ENCODE results near the gene ABRAXAS1. TPM values are rescaled to one million over a fixed set of nuclear protein-coding genes. Genes with fewer than 3 reads are reported as not detected.

The ABRAXAS1 gene
- total RNA-seq, 2 experiments from 2014 or later, result 19.4 to 20.6 TPM

DNA sequence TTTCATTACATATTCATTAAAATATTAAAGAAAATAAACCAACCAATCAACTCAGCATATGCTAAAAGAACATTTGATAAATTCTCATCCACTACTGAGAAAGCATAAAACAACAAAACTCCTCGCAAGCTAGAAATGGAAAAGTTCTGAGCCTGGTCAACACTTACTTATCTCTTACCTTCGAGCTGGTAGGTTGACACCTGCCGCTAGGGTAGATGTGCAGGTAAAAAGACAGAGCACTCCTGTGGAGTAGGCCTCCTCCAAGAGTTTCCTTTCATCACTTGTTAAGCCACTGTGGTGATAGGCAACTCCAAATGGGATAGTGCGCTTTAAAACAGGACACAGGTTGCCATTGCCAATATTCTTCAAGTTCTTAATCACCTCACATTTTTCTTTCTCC, 48.2 kb downstream of the ABRAXAS1 start:
- ChIA-PET CTCF (interaction anchor here (1.2 kb wide), 1 partner anchor 47 kb away, joined by 3 read pairs; no protein-coding TSS in a partner anchor), POLR2A (no interaction called here)
- Mint-ChIP-seq H3K27ac (no peak overlapping the region), H3K9me3 (no peaks in the 10 kb centered on the region), H3K36me3 (ENCODE audit: low read depth) (peaks cover 22% of the 10 kb centered on the region), H3K4me3 (no peak overlapping the region), H3K4me1 (ENCODE audit: low read depth) (peaks cover 3% of the 10 kb centered on the region), H3K27me3 (no peaks in the 10 kb centered on the region)
- DNase-seq (no peak), ATAC-seq (no peak)
- no peak for TF ChIP-seq CTCF (IDR thresholded peaks at IDR 0.05)
- intact Hi-C loops (cut with micrococcal nuclease), result no loop called here

DNA sequence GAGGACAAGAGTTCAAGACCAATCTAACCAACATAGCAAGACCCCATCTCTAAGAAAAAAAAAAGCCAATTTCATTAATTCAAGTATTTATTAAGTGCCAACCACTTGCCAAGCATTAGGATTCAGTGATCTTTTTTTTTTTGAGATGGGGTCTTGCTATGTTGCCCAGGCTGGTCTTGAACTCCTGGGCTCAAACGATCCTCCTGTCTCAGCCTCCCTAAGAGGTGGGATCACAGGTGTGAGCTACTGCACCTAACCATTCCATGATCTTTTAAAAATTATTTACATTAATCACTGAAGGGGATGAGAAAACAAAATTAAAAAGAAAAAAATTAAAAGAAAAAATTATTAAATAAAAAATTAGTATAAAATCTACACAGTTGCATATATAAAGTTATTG, 53.7 kb downstream of the ABRAXAS1 start:
- H3K4me3 Mint-ChIP-seq, result no peak overlapping the region
- CTCF ChIA-PET, result no interaction called here
- no peak overlapping the region for H3K27ac Mint-ChIP-seq
- peaks cover 3% of the 10 kb centered on the region for H3K4me1 Mint-ChIP-seq (ENCODE audit: low read depth)
- peaks cover 18% of the 10 kb centered on the region for H3K36me3 Mint-ChIP-seq (ENCODE audit: low read depth)
- H3K9me3 Mint-ChIP-seq, result no peaks in the 10 kb centered on the region
- POLR2A ChIA-PET, result no interaction called here
- TF ChIP-seq CTCF (IDR thresholded peaks at IDR 0.05), result no peak
- intact Hi-C loops (cut with micrococcal nuclease), result no loop called here
- DNase-seq (no peak), ATAC-seq (no peak)
- no peaks in the 10 kb centered on the region for H3K27me3 Mint-ChIP-seq

DNA sequence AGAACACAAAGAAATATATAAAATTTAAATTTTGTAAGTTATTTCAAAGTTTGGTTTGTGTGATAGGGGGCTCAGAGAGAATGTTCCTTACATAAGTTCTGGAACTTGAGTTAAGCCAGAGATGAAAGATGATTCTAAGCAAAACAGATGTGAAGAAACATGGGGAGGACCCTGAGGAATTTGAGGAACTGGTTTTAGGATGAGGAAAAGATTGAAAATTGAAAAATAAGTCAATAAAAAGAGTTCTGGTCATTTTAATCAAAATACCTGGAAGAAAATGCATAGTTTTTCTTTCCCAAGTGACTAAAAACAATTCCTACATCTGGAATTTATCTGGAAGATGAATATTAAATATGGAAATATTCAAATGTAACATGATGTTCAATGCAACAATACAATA, 66.7 kb downstream of the ABRAXAS1 start:
- DNase-seq (no peak), ATAC-seq (no peak)
- no peaks in the 10 kb centered on the region for H3K9me3 Mint-ChIP-seq
- ChIA-PET CTCF (no interaction called here), POLR2A (no interaction called here)
- no peak overlapping the region for H3K4me3 Mint-ChIP-seq
- no peak for TF ChIP-seq CTCF (IDR thresholded peaks at IDR 0.05)
- peaks cover 10% of the 10 kb centered on the region for H3K36me3 Mint-ChIP-seq (ENCODE audit: low read depth)
- no peaks in the 10 kb centered on the region for H3K4me1 Mint-ChIP-seq (ENCODE audit: low read depth)
- intact Hi-C loops (cut with micrococcal nuclease), result no loop called here
- no peaks in the 10 kb centered on the region for H3K27me3 Mint-ChIP-seq
- no peak overlapping the region for H3K27ac Mint-ChIP-seq

GRCh38 chr4:83417566-83417965, 67.3 kb downstream of the ABRAXAS1 start:
- H3K27me3 Mint-ChIP-seq, result no peaks in the 10 kb centered on the region
- no peaks in the 10 kb centered on the region for H3K4me1 Mint-ChIP-seq (ENCODE audit: low read depth)
- no peaks in the 10 kb centered on the region for H3K9me3 Mint-ChIP-seq
- no peak overlapping the region for H3K27ac Mint-ChIP-seq
- intact Hi-C loops (cut with micrococcal nuclease), result no loop called here
- H3K36me3 Mint-ChIP-seq (ENCODE audit: low read depth), result peaks cover 12% of the 10 kb centered on the region
- POLR2A ChIA-PET, result no interaction called here
- H3K4me3 Mint-ChIP-seq, result no peak overlapping the region
- no peak for TF ChIP-seq CTCF (IDR thresholded peaks at IDR 0.05)
- no peak for DNase-seq
- ATAC-seq, result no peak
- CTCF ChIA-PET, result interaction anchor here (1.4 kb wide), 1 partner anchor 11 kb away, joined by 3 read pairs; no protein-coding TSS in a partner anchor

DNA sequence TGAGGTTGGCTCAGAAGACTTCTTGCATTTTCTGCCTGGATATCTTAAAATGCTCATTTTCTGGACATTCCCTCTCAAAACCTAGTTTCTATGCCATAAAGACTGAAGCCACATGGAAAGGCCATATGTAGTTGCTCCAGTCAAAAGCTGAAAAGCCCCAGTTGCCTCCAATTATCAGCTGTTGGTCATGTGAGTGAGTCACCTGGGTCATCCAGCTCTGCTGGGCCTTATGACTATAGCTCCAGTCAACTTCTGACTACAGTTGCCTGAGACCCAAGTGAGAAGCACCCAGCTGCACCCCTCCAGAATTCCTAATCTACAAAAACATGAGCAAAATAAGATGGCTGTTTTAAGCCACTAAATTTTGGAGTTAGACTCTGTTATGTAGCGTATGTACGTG, 71.2 kb downstream of the ABRAXAS1 start:
- ATAC-seq (no peak), DNase-seq (no peak)
- H3K27me3 Mint-ChIP-seq, result no peaks in the 10 kb centered on the region
- H3K4me1 Mint-ChIP-seq (ENCODE audit: low read depth), result no peaks in the 10 kb centered on the region
- intact Hi-C loops (cut with micrococcal nuclease), result no loop called here
- H3K4me3 Mint-ChIP-seq, result no peak overlapping the region
- H3K27ac Mint-ChIP-seq, result no peak overlapping the region
- ChIA-PET POLR2A (interaction anchor here (0.7 kb wide), 1 partner anchor 118 kb away, joined by 3 read pairs; no protein-coding TSS in a partner anchor), CTCF (no interaction called here)
- H3K36me3 Mint-ChIP-seq (ENCODE audit: low read depth), result peaks cover 7% of the 10 kb centered on the region
- no peak for TF ChIP-seq CTCF (IDR thresholded peaks at IDR 0.05)
- H3K9me3 Mint-ChIP-seq, result no peaks in the 10 kb centered on the region

Other genes starting within 250 kb of the ABRAXAS1 start
- 10 to 100 TPM; 18.3 to 20.3 TPM for gene COQ2, start 200.3 kb downstream of the ABRAXAS1 start, total RNA-seq
- 1 to 10 TPM; 5.5 to 6.0 TPM for gene HPSE, start 150.3 kb downstream of the ABRAXAS1 start, total RNA-seq
- 10 to 100 TPM in 1 of 2 experiments, 1 to 10 TPM in 1; 9.3 to 10.4 TPM for gene HELQ, start 29.3 kb downstream of the ABRAXAS1 start, total RNA-seq
- 10 to 100 TPM; 62.7 to 64.0 TPM for gene MRPS18C, start 29.0 kb downstream of the ABRAXAS1 start, total RNA-seq
- gene GPAT3, start 51.0 kb upstream of the ABRAXAS1 start, total RNA-seq, result 1 to 10 TPM; 1.6 to 2.7 TPM